Superior temporal gyrus (tissue), 1 donor: Measurements from ENCODE around the gene CEMIP.
A peak's percentile ranks its signal among the peaks of the same experiment; 100 is the strongest.

Source experiments
- DNase-seq: peaks from one replicate; pipeline ENCODE4 v3.0.0-alpha.2; 2016; ENCODE audit errors: extremely low spot score

Gene CEMIP

DNA sequence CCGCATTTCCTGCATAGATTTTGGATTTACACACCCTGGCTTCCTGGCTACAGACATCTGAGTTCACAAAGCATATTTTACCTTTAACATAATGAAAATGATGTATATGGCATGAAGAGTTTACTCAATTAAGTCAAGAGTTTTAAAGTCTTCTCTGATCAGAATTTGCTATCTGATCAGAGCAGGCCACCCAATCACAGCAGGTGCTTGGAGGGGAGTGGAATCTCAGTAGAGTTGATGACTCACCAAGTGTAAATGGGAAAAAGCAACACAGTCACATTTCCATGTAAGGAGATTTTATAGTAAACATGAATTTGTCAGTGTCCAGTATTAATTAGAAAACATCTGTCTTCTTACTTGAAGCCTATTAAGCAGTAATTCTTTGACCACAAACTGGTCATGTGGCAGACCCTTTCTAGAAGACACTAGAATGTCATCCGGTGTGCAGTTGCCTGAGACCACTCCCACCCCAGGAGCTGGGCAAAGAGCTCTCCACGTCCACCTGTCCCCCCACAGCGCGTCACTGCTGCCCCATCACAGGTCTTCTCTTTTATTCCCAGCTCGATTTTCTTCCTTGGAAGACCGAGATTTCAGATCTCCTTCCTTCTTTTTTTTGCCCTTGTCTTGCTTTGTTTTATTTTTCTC, 199.6 kb downstream of the CEMIP start:
- no peak for DNase-seq

DNA sequence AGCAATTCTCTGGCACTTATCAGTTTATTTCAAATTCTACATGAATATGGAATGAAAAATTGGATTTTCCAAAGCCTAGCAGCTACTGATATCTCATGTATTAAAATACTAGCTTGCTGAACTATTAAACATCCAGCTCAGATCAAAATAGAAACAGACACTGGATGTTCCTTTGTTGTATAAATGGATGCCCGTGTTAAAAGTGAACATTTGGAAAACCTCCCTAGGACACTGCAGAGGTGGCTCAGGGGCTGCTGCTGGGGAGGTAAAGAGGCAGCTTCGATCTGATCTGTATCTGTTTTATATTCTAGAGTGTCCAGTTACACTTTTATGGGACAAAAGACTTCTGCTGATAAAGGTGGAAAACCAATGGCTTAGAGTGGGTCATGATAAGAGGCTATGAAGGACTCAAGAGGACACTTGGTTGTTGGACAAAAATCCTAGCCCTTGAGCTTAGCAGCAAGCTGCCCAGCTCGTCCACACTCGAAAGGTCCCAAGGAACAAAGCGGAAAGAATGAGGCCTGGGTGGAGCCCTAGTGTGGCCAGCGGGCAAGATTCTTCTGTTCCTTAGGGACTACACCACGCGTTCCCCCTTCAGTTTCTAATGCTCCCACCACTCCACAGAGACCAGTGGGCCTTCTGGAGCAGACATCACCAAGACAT, 200.5 kb downstream of the CEMIP start:
- DNase-seq, result no peak

DNA sequence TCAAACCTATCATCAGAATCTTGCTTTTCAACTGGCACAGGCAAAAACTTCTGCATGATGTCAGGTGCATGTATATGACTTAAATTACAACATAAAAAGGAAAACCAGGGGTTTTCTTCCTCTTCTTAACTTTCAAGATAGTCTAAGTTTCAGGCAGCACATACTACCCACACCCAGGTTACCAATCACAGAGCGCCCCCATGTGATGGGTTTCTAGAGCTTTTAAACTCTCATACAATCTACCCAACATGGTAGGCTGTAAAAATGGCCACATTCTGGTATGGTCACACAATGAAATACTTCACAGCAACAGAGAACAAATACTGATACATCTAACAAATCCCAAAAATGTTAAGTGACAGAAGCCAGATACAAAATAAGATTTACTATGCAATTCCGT, 203.0 kb downstream of the CEMIP start:
- DNase-seq, result no peak

DNA sequence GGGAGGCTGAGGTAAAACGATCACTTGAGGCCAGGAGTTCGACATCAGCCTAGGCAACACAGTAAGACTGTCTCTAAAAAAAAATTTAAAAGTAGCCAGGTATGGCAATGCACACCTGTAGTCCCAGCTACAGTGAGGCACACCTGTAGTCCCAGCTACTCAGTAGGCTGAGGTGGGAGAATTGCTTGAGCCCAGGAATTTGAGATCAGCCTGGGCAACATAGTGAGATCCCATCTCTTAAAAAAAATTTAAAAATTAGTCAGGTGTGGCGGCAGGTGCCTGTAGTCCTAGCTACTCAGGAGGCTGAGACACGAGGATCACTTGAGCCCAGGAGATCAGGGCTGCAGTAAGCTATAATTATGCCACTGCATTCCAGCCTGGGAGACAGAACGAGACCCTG, 203.7 kb downstream of the CEMIP start:
- no peak for DNase-seq

DNA sequence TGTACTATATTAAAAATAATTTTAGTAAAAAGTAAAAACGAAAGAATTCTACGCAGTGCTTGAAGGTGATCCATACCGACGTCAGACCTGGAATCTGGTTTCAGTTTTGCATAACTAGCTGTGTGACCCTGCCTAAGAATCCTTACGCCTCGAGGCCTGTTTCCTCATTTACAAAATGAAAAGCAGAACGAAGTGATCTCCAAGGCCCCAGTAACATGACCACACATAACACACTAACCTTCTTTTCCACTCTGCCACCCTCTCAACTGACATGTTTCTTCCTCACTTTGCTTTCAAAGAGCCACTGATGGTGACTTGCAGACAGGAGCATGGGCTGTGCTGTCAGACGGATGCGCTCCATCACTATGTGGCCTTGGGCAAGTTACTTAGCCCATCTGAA, 205.7 kb downstream of the CEMIP start:
- no peak for DNase-seq

DNA sequence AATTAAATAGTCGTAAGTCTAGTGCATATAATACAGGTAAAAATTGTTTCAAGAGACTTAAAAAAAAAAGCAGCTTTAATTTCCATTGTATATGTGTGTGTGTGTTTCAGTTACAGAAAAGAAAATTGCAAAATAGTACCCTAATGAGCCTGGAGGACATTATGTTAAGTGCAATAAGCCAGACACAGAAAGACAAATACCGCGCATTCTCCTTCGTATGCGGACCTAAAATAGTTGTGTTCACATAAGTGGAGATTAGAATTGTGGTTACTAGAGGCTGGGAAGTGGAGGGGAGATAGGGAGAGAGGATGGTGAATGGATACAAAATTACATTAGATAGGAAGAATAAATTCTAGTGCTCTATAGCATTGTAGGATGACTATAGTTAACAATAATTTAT, 206.8 kb downstream of the CEMIP start:
- DNase-seq, result no peak

DNA sequence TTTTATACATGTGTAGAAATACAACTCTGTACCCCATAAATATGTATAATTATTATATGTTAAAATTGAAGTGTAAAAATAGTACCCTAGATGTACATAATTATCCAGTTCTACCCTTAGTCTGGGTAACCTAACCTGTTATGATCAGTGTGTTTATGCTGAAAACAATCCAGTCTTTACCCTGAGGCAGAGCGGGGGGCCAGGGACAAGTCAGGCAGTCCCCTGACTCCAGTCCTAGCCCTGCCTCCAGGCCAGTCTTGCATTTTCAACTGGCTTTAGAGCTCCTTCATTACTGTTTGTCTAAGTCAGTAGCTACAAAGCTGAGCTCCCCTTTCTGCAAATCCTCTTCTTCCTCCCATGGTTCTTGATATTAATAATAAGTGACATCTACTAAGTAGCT, 207.3 kb downstream of the CEMIP start:
- DNase-seq, result no peak

DNA sequence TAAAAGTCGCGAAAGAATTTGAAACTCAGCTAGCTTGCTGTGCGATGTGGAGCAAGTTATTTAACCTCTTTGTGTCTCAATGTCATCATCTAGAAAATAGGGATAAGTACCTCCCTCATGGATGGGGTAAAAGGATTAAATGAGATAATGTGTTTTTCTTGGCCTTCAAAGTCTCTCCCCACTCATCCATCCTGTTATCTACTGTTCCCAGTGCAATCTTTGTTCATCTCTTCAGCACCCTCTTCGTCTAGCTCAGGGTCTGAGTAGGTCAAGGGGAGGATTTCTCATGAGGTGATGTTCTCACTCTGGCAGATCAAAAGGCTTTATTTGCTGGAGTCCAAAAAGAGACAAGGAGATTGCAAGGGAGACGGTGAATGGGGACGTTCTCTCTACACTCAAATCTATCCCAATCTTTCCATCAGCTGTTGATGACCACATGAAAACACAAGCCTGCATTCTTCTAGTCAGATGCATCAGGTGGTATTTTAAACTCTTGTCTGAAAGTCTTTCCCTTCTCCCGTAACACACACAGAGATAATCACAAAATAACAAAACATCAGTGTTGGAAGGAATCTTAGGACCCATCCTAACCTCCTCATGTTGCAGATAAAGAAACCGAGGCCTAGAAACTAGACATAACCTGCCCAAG, 209.1 kb downstream of the CEMIP start:
- DNase-seq, result no peak

DNA sequence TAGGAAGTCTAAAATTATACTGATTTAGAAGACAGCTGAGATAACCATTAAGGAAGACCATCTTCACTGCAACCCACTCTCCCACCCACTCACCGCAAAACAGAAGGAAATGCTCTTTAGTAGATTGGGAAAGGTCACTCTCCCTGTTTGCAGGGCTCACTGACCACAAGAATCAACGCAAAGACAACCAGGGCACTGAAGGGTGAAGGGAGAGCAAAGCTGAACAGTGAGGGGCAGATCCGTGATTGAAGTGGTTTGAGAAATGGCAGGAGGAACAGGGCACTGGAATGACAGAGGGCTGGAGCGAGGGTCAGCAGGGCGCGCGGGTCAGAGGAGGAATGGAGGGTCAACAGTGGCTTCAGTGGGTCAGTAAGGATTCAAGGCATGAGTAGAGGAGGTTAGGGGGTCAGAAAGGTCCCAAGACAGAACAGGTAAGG, 209.9 kb downstream of the CEMIP start:
- no peak for DNase-seq

DNA sequence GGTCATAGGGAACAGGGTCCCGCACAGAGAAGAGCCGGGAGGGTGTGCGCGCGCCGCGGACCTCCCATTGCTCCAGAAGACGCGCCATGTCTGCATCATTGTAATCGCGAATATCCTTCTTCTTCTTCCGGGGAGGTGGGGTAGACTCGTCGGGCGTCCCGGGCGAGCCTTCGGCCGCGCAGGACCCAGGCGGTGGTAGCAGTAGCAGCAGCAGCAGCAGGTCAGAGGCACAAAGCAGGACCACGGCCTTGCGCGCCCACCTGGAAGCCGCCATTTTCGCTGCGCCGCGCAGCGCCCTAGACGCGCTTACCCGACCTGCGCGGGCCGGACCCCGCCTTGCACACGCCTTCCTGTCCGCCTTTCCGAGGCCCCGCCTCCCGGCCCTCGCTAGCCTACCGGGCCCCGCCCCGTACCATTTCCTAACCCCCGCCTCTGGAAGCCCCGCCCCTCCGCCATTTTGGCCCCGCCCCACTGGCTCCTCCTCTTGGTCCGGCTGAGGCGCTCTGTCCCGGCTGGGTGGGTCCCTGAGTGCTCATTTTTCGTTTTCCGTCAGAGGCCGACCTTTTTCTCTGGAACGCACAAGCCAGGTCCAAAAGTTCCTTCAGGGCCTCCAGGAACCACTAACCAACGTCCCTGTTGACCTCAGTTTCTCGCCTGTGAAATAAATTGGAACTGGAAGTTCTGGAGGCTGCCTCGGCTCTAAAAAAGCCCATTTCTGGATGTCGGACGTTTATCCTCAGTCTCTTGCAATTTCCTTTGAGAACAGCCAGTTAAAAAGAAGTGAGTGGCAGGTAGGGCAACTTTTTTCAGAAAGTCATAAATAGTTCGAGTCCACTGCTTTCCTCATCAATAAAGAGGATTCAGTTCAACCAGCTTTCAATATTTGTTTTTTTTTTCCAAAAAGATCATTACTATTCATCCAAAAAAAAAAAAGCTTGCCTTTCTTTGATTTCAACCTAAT, 210.6 kb downstream of the CEMIP start, which contains the start of gene MESD:
MESD (minus strand) TSS at position 302 of the 961 bp plus-strand sequence; CDS start at position 274, 28 bp downstream.
- peak; percentile 93 for DNase-seq

DNA sequence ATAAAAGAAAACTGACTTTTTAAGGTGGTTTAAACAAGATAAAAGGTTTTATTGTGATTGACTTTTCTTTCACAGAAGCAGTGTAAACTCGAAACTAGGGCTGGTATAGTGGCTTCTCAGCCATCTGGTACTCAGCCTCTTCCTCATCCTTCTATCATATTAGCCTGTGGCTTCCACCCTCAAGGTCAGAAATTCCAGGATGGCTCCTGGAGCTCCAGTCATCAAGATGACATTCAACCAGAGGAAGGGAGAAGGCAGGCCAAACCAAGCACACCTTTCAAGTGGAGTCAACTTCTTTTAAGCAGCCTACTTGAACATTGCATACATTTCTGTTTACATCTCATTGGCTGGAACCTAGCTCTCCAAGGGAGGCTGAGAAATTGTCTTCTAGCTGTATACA, 211.8 kb downstream of the CEMIP start:
- DNase-seq, result no peak

DNA sequence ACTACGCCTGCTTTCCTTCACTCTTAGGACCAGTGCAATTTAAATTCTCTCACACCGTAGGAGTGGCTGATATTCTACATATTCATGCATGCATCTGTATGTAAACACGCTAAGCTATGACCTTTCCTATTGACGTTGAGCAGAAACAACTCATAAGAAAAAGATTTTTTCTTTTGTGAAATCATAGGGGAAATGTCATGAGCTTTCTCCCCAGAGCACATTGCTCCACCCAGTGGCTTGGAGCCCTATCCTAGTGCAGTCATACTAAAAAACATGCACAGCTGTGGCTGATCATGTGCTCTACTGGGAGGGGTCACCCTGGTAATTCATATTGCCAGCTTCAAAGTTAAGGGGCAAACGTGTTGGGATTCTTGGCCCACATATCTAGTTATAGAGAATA, 212.3 kb downstream of the CEMIP start:
- DNase-seq, result peak; percentile 90

DNA sequence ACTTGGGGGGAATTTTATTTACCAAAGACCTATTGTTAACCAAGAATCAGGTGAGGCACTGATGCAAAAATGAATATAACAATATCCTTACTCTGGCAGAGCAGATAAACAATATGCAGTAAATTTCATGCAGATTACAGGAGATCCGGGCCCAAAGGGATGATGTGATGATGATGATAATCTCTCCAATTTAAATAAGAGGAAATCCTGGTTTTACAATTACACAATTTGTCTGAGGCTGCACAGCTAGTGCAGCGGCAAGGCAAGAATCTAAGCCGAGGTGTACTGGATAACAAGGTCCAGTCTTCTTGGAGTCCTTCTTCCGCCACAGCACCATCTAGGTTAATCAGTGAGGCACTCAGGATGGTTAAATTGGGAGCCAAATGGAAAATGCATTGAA, 212.8 kb downstream of the CEMIP start:
- no peak for DNase-seq

DNA sequence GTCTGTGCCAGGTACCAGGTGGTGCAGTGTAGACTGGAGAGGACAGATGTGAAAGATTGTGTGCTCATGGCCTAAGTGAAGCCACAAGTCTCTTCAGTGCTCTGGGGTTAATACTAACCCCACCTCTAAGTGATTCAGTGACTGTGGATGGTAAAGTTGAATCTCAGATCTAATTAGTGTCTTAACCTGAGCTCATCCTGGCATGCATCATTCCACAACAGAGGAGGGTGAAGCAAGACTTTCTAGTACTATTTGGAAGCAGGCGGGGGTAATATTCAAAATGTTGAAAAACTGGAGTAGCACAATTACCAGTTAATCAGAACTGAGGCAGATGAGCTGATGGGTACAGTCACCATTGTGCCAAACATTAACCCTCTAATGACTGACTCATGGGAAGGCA, 213.3 kb downstream of the CEMIP start:
- DNase-seq, result no peak

DNA sequence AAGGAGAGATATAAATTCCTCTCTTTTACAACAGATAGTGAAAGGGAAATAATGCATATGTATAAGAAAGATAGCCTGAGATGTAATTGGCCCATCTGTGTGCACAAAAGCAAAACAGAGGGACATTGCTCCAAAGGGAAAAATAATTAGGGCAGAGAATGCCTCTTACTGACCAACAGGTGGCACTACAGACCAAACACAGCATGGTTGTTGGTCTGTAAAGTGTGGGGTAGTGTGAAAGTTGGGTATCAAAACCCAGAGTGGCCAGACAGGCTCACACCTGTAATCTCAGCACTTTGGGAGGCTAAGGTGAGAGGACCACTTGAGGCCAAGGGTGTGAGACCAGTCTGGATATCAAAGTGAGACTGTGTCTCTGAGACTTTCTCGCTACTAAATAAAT, 217.1 kb downstream of the CEMIP start:
- DNase-seq, result no peak

DNA sequence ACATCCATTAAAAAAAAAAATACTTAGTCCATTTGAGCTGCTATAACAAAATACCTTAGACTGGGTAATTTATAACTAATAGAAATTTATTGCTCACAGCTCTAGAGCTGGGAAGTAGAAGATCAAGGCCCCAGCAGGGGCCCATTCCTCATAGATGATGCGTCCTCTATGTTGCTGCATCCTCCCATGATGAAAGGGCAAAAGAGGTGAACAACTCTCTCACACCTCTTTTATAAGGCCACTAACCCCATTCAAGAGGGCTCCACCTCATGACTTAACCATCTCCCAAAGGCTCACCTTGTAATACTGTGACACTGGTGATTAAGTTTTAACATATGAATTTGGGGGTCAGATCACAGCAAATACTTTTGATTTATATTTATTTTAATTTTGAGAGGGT, 218.5 kb downstream of the CEMIP start:
- no peak for DNase-seq

DNA sequence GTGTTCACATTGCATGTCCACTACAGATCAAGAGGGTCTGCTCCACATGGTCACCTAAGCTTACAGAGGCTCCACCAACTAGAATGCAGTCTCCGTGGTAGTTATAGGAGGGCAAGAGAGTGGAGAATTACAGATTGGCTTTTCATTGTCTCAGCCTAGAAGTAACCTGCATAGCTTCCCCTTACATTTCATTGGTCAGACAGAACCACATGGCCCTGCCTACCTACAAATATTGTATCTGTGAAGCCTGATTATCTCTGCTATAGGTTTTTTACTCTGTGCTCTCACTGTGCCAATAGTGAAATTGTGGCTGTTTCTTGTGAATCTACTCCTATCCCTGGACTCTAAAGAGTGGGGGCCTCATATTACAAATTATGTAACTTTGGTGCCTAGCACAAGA, 219.1 kb downstream of the CEMIP start:
- no peak for DNase-seq

DNA sequence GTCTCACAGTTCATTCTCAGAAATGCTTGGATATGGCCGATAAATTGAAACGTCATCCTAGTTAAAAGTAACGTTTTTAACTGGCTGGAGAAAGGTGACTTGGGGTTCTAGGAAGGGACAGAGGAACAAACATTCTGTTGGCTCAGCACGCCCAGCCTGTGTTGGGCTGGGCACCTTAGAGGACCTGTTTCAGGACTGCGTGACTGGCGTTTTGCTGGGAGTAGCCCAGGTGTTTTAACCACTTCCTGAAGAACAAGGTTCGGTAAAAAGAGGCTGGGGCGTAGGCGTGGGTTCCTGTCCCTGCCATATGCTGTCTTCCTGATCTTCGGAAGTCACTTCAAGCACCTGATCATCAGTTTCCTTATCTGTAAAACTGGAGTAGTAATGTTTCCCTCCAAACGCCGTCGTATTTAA, 220.5 kb downstream of the CEMIP start:
- no peak for DNase-seq

DNA sequence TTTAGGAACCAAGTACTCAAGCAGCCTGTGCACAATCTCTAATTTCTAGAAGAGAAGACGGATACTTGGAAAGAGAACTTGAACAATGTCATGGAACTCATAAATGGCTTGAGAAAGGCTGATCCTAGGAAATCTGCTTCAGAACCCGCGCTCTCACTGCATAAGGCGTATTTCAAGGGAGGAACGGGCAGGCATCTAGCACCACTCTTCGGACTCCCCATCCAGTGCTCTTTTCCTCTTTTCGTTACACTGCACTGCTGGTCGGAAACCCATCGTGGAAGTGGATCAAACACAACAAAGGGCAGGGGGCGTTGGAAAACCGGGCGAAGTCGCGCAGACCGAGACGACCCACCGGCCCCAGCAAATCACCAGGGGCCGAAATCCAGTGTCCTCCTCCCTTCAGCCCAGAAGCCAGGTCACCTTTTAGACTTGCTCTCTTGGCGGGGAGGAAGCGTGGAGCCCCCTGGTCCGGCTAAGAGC, 221.0 kb downstream of the CEMIP start:
- DNase-seq, result no peak

DNA sequence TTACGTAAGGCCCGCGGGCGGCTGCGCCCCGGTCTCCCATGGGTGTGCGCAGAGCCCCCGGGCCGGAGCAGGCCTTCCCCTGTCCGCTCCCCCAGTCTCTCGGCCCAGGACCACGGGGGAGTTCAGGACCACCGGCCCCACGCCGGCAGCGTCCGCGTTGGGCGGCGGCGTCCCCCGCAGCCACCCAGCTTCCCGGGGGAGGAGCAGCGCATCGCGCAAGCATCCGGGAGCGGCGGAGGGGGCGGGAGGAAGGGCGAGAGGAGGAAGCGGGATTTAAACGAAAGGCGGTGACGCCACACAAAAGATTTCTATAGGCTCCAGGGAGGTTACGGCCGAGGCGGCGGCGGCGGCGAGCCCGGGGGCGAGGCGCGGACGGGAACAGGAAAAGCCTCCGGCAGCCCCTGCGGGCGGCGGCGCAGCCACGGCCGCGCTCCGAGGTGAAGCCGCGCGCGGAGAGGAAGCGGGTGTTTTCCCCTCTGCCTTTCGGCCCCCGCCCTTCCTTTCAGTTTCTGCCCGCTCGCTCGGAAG, 221.5 kb downstream of the CEMIP start, which contains the start of gene TLNRD1:
TLNRD1 (plus strand) TSS at position 300 of the 528 bp plus-strand sequence. CDS start 1,349 bp downstream, outside the sequence.
- peak; percentile 80 for DNase-seq
